ENCODE measurements around the gene SLC45A1. TPM values are rescaled to one million over a fixed set of nuclear protein-coding genes. Genes with fewer than 3 reads are reported as not detected.

SLC45A1 gene
- total and polyA plus RNA-seq, 11 donors, result 0.61 to 6.2 (median 1.6) TPM

DNA sequence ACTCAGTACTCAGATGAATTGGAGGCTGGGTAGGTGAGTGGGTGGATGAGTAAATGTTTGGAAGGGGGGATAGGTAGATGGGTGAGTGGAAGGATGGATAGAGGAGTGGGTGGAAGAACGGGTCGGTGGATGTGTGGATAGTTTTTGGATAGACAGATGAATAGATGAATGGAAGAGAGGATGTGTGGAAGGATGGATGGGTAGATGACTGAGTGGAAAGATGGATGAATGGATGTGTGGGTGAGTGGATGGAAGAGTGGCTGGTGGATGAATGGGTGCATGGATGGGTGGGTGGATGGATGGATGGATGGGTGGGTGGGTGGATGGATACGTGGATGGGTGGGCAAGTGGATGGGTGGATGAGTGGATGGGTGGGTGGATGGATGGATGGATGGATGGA lies 3.7 kb downstream of the SLC45A1 start:
- WGBS, 4 donors, result 86 to 95% (median 92%) methylated on average over 3 of the region's 3 CpGs
- no peak for ATAC-seq
- TF ChIP-seq POLR2A (IDR thresholded peaks at IDR 0.05), result no peak
- TF ChIP-seq, protein P1, sequence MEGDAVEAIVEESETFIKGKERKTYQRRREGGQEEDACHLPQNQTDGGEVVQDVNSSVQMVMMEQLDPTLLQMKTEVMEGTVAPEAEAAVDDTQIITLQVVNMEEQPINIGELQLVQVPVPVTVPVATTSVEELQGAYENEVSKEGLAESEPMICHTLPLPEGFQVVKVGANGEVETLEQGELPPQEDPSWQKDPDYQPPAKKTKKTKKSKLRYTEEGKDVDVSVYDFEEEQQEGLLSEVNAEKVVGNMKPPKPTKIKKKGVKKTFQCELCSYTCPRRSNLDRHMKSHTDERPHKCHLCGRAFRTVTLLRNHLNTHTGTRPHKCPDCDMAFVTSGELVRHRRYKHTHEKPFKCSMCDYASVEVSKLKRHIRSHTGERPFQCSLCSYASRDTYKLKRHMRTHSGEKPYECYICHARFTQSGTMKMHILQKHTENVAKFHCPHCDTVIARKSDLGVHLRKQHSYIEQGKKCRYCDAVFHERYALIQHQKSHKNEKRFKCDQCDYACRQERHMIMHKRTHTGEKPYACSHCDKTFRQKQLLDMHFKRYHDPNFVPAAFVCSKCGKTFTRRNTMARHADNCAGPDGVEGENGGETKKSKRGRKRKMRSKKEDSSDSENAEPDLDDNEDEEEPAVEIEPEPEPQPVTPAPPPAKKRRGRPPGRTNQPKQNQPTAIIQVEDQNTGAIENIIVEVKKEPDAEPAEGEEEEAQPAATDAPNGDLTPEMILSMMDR (IDR thresholded peaks at IDR 0.05), result no peak

DNA sequence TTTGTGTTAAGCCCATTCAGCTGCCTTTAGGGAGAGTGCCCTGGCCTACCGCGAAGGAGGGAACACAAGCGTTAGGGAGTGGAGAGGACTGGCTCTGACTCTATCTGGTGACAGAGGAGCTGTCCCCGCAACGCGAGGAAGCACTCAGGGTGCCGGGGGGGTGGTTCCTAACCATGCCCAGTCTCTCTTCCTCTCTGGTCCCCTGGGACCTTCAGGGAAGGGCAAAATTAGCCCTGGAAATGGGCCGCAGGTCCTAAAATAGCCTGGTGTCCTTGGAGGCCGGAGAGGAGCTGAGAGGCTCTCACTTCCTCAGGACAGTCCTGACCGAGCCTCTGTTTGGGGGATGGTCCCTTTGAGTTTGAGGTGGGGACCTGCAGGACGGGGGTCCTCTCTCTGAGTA lies 5.8 kb downstream of the SLC45A1 start:
- 29 to 39% (median 32%) methylated on average over 11 of the region's 11 CpGs for WGBS, 4 donors
- TF ChIP-seq, protein P1 (IDR thresholded peaks at IDR 0.05), result no peak
- peak in 1 of 2 donors; percentile 20 for TF ChIP-seq POLR2A (IDR thresholded peaks at IDR 0.05)
- H3K27ac ChIP-seq, result peak overlapping the region in 9 of 12 donors; percentile 14 to 82 (median 47)
- peaks cover 0 to 19% (median 7%) of the 10 kb centered on the region in 12 donors for H3K4me1 ChIP-seq
- peak; percentile 45 to 90 (median 71) for DNase-seq
- H3K36me3 ChIP-seq, result peaks cover 0 to 18% (median 2%) of the 10 kb centered on the region in 9 donors
- intact Hi-C loops (cut with DNase I), result no loop called here
- no peaks in the 10 kb centered on the region for H3K9me3 ChIP-seq
- peak overlapping the region in 2 of 12 donors; percentile 3 for H3K4me3 ChIP-seq
- no peaks in the 10 kb centered on the region for H3K27me3 ChIP-seq
- peak; percentile 50 to 92 (median 74) for ATAC-seq

More for the DNA sequence above, 3.7 kb downstream of the SLC45A1 start:
- no peak for DNase-seq
- peaks cover 0 to 9% (median 0%) of the 10 kb centered on the region in 9 donors for H3K36me3 ChIP-seq
- no peaks in the 10 kb centered on the region for H3K9me3 ChIP-seq
- H3K4me3 ChIP-seq, result no peak overlapping the region
- intact Hi-C loops (cut with DNase I), result no loop called here
- peaks cover 4 to 35% (median 18%) of the 10 kb centered on the region in 12 donors for H3K4me1 ChIP-seq
- peaks cover 0 to 6% (median 0%) of the 10 kb centered on the region in 9 donors for H3K27me3 ChIP-seq
- no peak overlapping the region for H3K27ac ChIP-seq

DNA sequence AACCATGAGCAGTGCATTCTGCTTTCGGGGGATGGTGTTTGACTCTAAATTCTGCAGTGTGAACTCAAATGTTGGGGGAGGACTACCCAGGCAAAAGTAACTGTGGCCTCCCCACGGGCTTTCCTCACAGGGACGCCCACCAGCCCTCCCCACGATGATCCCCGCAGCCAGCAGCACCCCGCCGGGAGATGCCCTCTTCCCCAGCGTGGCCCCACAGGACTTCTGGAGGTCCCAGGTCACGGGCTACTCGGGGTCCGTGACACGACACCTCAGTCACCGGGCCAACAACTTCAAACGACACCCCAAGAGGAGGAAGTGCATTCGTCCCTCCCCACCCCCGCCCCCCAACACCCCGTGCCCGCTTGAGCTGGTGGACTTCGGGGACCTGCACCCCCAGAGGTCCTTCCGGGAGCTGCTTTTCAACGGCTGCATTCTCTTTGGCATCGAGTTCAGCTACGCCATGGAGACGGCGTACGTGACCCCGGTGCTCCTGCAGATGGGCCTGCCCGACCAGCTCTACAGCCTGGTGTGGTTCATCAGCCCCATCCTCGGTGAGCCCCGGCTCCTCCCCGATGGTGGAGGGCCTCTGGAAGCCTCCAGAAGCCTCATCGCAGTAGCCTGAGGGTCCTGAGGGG lies 6.4 kb downstream of the SLC45A1 start:
- TF ChIP-seq, protein P1 (IDR thresholded peaks at IDR 0.05), result no peak
- no peak for TF ChIP-seq POLR2A (IDR thresholded peaks at IDR 0.05)
- 78 to 88% (median 82%) methylated on average over 17 to 32 of the region's 32 CpGs for WGBS, 4 donors
- Histone ChIP-seq H3K9me3 (no peaks in the 10 kb centered on the region), H3K27ac (peak overlapping the region in 8 of 12 donors; percentile 14 to 82 (median 50)), H3K36me3 (peaks cover 0 to 18% (median 2%) of the 10 kb centered on the region in 9 donors), H3K4me3 (peak overlapping the region in 1 of 12 donors; percentile 3), H3K4me1 (peaks cover 0 to 16% (median 6%) of the 10 kb centered on the region in 12 donors), H3K27me3 (no peaks in the 10 kb centered on the region)
- intact Hi-C loops (cut with DNase I), result no loop called here
- ATAC-seq, result no peak
- no peak for DNase-seq

DNA sequence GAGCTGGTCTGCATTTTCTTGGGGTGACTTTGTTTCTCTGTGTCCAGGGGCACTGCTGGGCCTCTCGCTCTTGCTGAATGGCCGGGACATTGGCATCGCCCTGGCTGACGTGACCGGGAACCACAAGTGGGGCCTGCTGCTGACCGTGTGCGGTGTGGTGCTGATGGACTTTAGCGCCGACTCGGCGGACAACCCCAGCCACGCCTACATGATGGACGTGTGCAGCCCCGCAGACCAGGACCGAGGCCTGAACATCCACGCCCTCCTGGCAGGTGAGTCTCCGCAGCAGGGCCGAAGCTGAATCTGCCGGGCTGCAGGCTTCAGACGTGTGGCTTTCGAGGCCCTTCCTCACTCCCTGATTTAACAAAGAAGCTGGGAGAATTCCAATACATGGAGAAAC lies 7.9 kb downstream of the SLC45A1 start:
- no peak for TF ChIP-seq POLR2A (IDR thresholded peaks at IDR 0.05)
- TF ChIP-seq, protein P1 (IDR thresholded peaks at IDR 0.05), result no peak

More for the DNA sequence above, 7.9 kb downstream of the SLC45A1 start:
- Histone ChIP-seq H3K27ac (no peak overlapping the region), H3K4me3 (no peak overlapping the region), H3K9me3 (no peaks in the 10 kb centered on the region), H3K4me1 (peaks cover 0 to 16% (median 6%) of the 10 kb centered on the region in 12 donors), H3K27me3 (no peaks in the 10 kb centered on the region), H3K36me3 (peaks cover 0 to 18% (median 2%) of the 10 kb centered on the region in 9 donors)
- DNase-seq, result no peak
- no peak for ATAC-seq
- intact Hi-C loops (cut with DNase I), result loop anchor here in 1 of 10 donors (2.0 kb wide), 1 partner anchor 19 kb away; no protein-coding TSS in a partner anchor
- 96 to 100% (median 97%) methylated on average over 13 to 21 of the region's 21 CpGs for WGBS, 4 donors

Data from heart left ventricle (tissue), 16 donors.